Caco-2 (cell line): ENCODE results near the gene PIK3C2G. TPM values are rescaled to one million over a fixed set of nuclear protein-coding genes. Genes with fewer than 3 reads are reported as not detected.

Experiments used
- BruUV-seq: library from RNA; stranded (reverse); fragments of 400-500 nt; replicated peaks from 2 replicates; lab custom pipeline; 2021; lab: Mats Ljungman, UMichigan
- CTCF ChIA-PET: fragments of 300-600 bp; sonication (Branson Sonifier 250); formaldehyde crosslinking; loops from one replicate; lab custom pipeline; 2022; ENCODE audit warnings: antibody characterized with exemption; lab: Charles Lee
- POLR2A ChIA-PET: fragments of 300-600 bp; sonication (Branson Sonifier 250); formaldehyde crosslinking; loops from one replicate; lab custom pipeline; 2022; ENCODE audit warnings: antibody characterized with exemption; lab: Charles Lee
- DNase-seq, 2 experiments: peaks; one replicate each; pipeline versions ENCODE4 v3.0.0 to v3.0.0-alpha.2; 2020 to 2022
- H3K27me3 ChIP-seq: replicated peaks from 2 replicates; pipeline ENCODE4 v1.6.0; 2011; ENCODE audit warnings: low read length; ENCODE audit not compliant: control insufficient read depth, insufficient read depth
- H3K36me3 ChIP-seq: 2 replicates; pipeline ENCODE4 v1.5.1; 2011; ENCODE audit warnings: low read length; ENCODE audit not compliant: control insufficient read depth, insufficient read depth
- H3K4me1 ChIP-seq: fragments of 250-450 bp; sonication (Bioruptor Pico); 2 replicates; pipeline ENCODE4 v1.5.1; 2020; ENCODE audit warnings: mild to moderate bottlenecking
- H3K4me3 ChIP-seq: 2 replicates; pipeline ENCODE4 v1.5.1; 2011; ENCODE audit warnings: low read depth, mild to moderate bottlenecking, control low read depth, low read length
- H3K9me3 ChIP-seq: fragments of 250-450 bp; sonication (Bioruptor Pico); 2 replicates; pipeline ENCODE4 v1.5.1; 2020; ENCODE audit warnings: mild to moderate bottlenecking, moderate library complexity
- H3K27ac Mint-ChIP-seq: one replicate; pipeline ENCODE4 v1.8.0; 2022; ENCODE audit warnings: mixed read lengths; ENCODE audit not compliant: unreplicated experiment
- H3K27me3 Mint-ChIP-seq: one replicate; pipeline ENCODE4 v1.8.0; 2022; ENCODE audit warnings: mixed read lengths; ENCODE audit not compliant: insufficient read depth, unreplicated experiment
- H3K36me3 Mint-ChIP-seq: one replicate; pipeline ENCODE4 v1.8.0; 2022; ENCODE audit warnings: mild to moderate bottlenecking, mixed read lengths; ENCODE audit not compliant: insufficient read depth, unreplicated experiment
- H3K4me1 Mint-ChIP-seq: one replicate; pipeline ENCODE4 v1.8.0; 2022; ENCODE audit warnings: low read depth, mixed read lengths; ENCODE audit not compliant: unreplicated experiment
- H3K4me3 Mint-ChIP-seq: one replicate; pipeline ENCODE4 v1.8.0; 2022; ENCODE audit warnings: mild to moderate bottlenecking, moderate library complexity, mixed read lengths; ENCODE audit not compliant: unreplicated experiment
- H3K9me3 Mint-ChIP-seq: one replicate; pipeline ENCODE4 v1.8.0; 2022; ENCODE audit warnings: mixed read lengths; ENCODE audit not compliant: unreplicated experiment
- intact Hi-C: fragments of 100-400 bp; cut with micrococcal nuclease; formaldehyde crosslinking; loops from one replicate; pipeline ENCODE4 v1.10.0; 2022; ENCODE audit not compliant: unreplicated experiment
- total RNA-seq: library from RNA; stranded (reverse); gene quantifications from 2 replicates; pipeline ENCODE4 v1.2.3, GENCODE V29; 2022
- TF ChIP-seq, protein P1 (sequence below), 2 experiments: fragments of 200-600 bp in 1 of 2; IDR thresholded peaks; 1 replicate in 1 of 2; 2 replicates in 1 of 2; pipeline versions ENCODE4 v1.5.1 to v1.8.0; 2011 to 2022; ENCODE audit warnings: antibody characterized with exemption in 1 of 2, control low read depth in 1 of 2, inconsistent platforms in 1 of 2, low read depth in 1 of 2, low read length in 1 of 2, mild to moderate bottlenecking in 1 of 2, moderate library complexity in 1 of 2; ENCODE audit not compliant: insufficient read depth in 1 of 2, severe bottlenecking in 1 of 2, unreplicated experiment in 1 of 2

PIK3C2G gene
- total RNA-seq, 1 experiment from 2014 or later: not detected

DNA sequence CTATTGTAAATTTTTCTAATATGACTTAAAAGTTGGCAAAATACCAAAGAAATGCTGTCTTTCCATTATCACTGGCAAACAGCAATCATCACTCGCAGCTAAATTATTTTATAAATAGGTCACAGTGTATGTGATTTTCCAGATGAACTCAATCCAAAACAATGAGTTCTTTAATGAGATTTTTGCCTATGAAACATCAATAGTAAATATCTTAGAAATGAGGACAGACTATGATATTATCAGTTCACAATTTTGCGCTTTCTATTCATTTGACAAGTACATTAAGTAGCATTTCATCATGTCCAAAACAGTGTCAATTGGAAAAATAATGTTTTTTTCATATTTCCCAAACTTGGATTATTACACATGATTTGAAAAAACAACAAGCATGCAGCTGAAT is 65.7 kb downstream of the PIK3C2G start:
- H3K27me3 ChIP-seq: no peaks in the 10 kb centered on the region; the same call in 1 of the 2 replicates
- TF ChIP-seq, protein P1, sequence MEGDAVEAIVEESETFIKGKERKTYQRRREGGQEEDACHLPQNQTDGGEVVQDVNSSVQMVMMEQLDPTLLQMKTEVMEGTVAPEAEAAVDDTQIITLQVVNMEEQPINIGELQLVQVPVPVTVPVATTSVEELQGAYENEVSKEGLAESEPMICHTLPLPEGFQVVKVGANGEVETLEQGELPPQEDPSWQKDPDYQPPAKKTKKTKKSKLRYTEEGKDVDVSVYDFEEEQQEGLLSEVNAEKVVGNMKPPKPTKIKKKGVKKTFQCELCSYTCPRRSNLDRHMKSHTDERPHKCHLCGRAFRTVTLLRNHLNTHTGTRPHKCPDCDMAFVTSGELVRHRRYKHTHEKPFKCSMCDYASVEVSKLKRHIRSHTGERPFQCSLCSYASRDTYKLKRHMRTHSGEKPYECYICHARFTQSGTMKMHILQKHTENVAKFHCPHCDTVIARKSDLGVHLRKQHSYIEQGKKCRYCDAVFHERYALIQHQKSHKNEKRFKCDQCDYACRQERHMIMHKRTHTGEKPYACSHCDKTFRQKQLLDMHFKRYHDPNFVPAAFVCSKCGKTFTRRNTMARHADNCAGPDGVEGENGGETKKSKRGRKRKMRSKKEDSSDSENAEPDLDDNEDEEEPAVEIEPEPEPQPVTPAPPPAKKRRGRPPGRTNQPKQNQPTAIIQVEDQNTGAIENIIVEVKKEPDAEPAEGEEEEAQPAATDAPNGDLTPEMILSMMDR (IDR thresholded peaks at IDR 0.05; ENCODE audit: insufficient read depth in 1 of 2, low read depth in 1 of 2, low read length in 1 of 2, severe bottlenecking in 1 of 2, unreplicated experiment in 1 of 2): no peak
- no peak overlapping the region for H3K4me3 Mint-ChIP-seq
- H3K9me3 ChIP-seq: no peaks in the 10 kb centered on the region
- no peaks in the 10 kb centered on the region for H3K36me3 ChIP-seq
- H3K4me3 ChIP-seq: no peak overlapping the region
- intact Hi-C loops: loop anchor here (10.0 kb wide), 1 partner anchor 228 kb away; no protein-coding TSS in a partner anchor
- no TSS peak for BruUV-seq
- peaks cover 5% of the 10 kb centered on the region for H3K27me3 Mint-ChIP-seq
- H3K9me3 Mint-ChIP-seq: no peaks in the 10 kb centered on the region
- H3K4me1 Mint-ChIP-seq: no peaks in the 10 kb centered on the region
- no peak overlapping the region for H3K27ac Mint-ChIP-seq
- no peaks in the 10 kb centered on the region for H3K36me3 Mint-ChIP-seq
- CTCF ChIA-PET: no interaction called here
- POLR2A ChIA-PET: no interaction called here
- no peaks in the 10 kb centered on the region for H3K4me1 ChIP-seq
- no peak for DNase-seq

GRCh38 chr12:18332173-18332572 is 70.9 kb downstream of the PIK3C2G start:
- no peak for DNase-seq
- Mint-ChIP-seq H3K27ac (no peak overlapping the region), H3K36me3 (no peaks in the 10 kb centered on the region), H3K27me3 (peaks cover 7% of the 10 kb centered on the region), H3K9me3 (no peaks in the 10 kb centered on the region), H3K4me3 (no peak overlapping the region), H3K4me1 (no peaks in the 10 kb centered on the region)
- intact Hi-C loops: no loop called here
- Histone ChIP-seq H3K4me1 (no peaks in the 10 kb centered on the region), H3K9me3 (no peaks in the 10 kb centered on the region), H3K4me3 (no peak overlapping the region), H3K27me3 (no peaks in the 10 kb centered on the region), H3K36me3 (no peaks in the 10 kb centered on the region)
- CTCF ChIA-PET: no interaction called here
- POLR2A ChIA-PET: no interaction called here
- TF ChIP-seq, protein P1 (IDR thresholded peaks at IDR 0.05; ENCODE audit: insufficient read depth in 1 of 2, low read depth in 1 of 2, low read length in 1 of 2, severe bottlenecking in 1 of 2, unreplicated experiment in 1 of 2): no peak
- no TSS peak for BruUV-seq

GRCh38 chr12:18339633-18340032 is 78.3 kb downstream of the PIK3C2G start:
- intact Hi-C loops: no loop called here
- H3K4me3 Mint-ChIP-seq: no peak overlapping the region
- H3K4me3 ChIP-seq: no peak overlapping the region
- ChIA-PET CTCF (no interaction called here), POLR2A (no interaction called here)
- no peak for DNase-seq
- H3K36me3 ChIP-seq: no peaks in the 10 kb centered on the region
- H3K9me3 Mint-ChIP-seq: no peaks in the 10 kb centered on the region
- H3K36me3 Mint-ChIP-seq: no peaks in the 10 kb centered on the region
- no peaks in the 10 kb centered on the region for H3K27me3 ChIP-seq
- no peaks in the 10 kb centered on the region for H3K4me1 Mint-ChIP-seq
- no TSS peak for BruUV-seq
- H3K4me1 ChIP-seq: peaks cover 7% of the 10 kb centered on the region; the same call in 1 of the 2 replicates
- H3K27me3 Mint-ChIP-seq: peaks cover under 1% of the 10 kb centered on the region
- H3K27ac Mint-ChIP-seq: no peak overlapping the region
- no peaks in the 10 kb centered on the region for H3K9me3 ChIP-seq
- TF ChIP-seq, protein P1 (IDR thresholded peaks at IDR 0.05; ENCODE audit: insufficient read depth in 1 of 2, low read depth in 1 of 2, low read length in 1 of 2, severe bottlenecking in 1 of 2, unreplicated experiment in 1 of 2): no peak
